Stimulated activated CD4-positive, alpha-beta T cell treated with anti-CD3 and anti-CD28 coated beads, Interleukin-2, amount 100 ng/mL, for 4 hours (primary cell): ENCODE data around the gene KRTAP2-2.

Experiments used
- DNase-seq: peaks from one replicate; pipeline ENCODE4 v3.0.0-alpha.2; 2020; ENCODE audit warnings: low read depth

KRTAP2-2 gene

DNA sequence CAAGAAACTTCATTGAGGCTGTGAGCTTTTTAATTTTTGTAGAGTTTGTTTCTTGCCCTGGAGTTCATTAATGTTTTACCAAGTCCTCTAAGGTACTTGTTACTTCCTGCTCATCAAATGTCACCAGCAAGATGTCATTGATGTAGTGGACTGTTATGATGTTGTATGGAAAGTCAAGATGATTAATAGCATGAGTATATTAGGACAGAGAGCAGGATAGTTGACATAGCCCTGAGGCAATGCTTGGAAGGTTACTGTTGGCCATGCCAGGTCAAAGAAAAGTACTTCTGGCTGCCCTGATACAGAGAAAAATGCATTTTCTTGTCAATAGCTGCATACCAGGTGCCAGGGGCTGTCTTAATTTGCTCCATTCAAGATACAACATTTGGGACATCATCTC, 34.7 kb downstream of the KRTAP2-2 start:
- DNase-seq, result no peak

DNA sequence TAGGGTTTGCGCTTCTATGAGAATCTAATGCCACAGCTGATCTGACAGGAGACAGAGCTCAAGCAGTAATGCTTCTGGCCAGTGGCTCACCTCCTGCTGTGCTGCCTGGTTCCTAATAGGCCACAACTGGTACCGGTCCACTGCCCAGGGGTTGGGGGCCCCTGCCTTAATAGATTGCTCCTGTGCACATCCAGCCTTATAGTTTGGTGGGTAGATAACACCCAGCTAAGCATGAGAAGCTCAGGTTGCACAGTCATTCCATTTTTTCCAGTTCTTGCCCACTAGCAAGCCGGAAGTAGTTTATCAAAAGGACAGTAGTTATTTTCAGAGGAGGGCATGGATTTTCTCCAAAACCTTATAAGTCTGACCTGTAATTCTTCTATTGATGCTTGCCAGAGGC, 35.6 kb downstream of the KRTAP2-2 start:
- no peak for DNase-seq

DNA sequence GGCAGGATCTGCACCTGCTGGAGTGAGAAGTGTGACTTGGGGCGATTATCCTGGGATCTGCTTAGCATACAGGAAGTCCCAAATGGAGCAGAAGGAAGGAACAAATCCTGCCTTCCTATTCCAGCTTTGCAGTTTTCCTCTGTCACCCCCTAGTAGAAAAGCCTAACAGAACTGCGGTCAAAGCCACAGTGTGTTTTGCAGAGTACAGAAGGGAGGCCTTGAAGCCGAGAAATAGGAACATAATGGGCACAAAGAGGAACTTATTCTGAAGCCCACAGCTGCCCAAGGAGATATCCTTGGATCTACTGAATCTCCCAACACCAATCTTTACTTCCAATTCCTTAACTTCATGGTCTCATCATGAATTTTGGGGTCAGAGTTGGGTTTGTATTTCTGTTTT, 36.5 kb downstream of the KRTAP2-2 start:
- no peak for DNase-seq

DNA sequence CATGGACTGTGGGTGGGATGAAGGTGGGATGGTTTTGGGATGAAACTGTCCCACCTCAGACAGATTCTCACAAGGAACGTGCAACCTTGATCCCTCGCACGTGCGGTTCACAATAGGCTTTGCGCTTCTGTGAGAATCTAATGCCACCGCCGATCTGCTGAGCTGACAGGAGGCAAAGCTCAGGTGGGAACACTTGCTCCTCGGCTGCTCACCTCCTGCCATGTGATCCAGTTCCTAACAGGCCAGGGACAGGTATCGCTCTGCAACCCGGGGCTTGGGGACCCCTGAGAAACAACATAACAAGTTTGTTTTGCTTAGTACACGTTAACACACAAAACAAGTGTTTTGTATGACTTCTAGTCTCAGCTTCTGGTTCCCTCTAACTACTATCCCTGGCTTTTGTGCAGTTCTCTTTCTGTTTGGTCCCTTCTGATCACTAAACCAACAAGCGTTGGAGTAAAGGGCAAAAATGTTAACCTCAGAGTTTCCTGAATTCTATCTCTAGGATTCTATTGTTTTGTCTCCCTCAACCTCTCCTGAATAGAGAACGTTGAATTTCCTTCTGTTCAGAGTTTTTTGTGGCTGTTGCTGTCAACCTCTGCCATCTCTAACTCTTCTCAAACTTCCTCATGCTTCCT, 38.3 kb downstream of the KRTAP2-2 start:
- no peak for DNase-seq

DNA sequence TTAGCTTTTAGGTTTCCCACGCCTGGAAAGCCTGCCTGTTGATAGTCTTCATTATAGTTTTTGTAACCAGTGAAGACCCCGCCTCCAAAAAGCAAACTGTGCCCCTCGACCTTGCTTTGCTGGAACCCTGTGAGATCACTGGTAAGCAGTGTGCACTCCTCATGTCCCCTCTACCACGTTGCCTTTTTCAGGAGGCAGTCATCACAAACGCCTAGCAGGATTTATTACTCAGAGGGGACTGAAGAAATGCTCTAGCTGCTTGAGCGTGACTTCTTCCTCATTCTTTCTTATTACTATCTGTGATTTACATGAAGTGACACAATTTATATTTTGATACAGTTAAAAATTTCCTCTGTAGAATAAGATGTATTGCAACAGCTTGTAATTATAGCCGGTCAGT, 39.6 kb downstream of the KRTAP2-2 start:
- DNase-seq, result no peak

DNA sequence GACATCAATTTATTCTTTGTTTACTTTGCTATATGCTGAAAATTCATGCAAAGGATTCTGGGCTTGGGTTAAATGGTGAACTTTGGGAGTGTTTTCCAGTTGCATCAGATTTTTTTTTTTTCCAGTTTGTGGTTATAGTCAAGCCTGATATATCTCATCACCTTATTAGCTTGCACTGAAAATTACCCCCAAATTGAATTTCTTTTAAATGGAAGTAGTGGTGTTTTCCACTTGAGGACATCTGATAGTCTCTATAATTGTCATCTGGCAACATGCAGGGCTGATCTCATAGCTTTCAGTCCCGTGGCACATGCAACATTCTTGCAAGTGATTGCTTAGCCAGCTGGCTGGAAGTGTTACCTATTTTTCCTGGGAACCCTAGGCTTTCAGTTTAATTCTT, 41.4 kb downstream of the KRTAP2-2 start:
- no peak for DNase-seq

DNA sequence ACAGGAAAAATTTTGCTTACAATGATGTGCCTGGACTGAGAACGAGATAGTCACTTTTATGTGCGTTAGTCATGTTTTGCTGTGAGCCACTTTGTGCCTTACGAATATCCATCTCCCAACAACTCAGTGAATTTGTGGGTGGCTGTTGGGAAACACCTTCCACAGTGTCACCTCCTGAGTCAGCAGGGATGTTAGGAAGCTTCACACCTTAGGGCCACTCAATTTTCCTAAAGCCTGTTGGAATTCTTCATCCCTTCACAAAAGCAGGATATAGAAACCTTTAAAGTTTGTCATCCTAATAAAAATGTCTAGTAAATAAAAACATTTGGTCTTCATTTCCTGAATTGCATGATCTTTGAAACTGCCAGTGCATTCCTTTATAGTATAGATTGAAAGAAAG, 41.8 kb downstream of the KRTAP2-2 start:
- DNase-seq, result no peak

DNA sequence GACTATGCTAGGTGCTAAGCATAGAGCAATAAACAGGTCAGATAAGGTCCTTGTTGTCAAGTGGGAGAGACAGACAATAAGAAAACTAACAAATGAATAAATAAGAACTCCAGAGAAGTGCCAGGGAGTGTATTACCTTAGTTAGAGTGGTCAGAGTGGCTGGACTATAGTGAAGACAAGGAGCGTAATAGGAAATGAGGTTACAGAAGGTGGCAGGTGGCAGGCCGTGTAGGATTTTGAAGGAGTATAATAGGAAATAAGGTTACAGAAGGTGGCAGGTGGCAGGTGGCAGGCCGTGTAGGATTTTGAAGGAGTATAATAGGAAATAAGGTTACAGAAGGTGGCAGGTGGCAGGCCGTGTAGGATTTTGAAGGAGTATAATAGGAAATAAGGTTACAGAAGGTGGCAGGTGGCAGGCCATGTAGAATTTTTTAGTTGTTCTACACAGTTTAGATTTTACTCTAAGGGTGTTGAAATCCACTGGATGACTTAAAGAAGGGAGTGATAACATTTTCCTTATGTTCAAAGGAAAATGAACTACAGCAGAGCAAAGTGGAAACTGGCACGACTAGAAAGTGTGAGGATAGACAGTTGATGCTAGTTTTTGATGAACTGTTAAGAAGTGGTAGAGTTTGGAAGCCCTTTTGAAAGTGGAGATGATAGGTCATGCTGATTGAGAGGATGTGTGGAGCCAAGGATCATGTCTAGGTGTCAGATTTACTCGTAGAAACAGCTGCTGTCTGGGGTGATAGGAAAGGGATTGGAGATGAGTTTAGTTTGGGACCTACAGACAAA, 42.5 kb downstream of the KRTAP2-2 start:
- no peak for DNase-seq

DNA sequence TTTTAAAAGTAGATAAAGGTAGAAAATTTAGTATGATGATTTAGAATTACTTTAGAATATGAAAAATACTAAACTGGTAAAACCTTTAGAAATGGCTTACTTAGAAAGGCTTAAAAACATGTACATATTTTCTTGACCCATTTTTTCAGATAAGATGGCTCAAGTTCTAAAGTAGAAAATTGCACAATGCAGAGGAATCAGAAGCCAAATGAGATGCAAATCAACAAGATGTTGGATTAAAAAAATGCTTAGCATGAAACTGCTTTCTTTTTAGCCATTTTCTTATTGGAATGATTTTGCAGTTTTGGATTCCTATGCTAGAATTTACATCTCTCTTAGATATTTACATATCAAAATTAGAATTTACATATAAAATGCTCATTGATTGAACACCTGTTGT, 44.6 kb downstream of the KRTAP2-2 start:
- no peak for DNase-seq

DNA sequence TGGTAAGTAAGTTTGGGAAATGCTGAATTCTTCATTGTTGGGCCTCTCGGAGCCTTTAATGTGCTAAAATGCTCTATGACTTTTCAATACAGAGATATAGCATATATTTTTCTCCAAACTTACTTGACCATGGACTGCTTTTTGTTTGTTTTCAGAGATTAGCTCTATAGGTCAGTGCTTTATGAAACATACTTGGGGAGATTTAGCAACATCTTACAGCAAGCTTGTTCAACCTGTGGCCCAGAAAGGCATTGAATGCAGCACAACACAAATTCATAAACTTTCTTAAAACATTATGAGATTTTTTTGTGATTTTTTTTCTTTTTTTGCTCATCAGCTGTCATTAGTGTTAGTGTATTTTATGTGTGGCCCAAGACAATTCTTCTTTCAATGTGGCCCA, 45.1 kb downstream of the KRTAP2-2 start:
- no peak for DNase-seq

DNA sequence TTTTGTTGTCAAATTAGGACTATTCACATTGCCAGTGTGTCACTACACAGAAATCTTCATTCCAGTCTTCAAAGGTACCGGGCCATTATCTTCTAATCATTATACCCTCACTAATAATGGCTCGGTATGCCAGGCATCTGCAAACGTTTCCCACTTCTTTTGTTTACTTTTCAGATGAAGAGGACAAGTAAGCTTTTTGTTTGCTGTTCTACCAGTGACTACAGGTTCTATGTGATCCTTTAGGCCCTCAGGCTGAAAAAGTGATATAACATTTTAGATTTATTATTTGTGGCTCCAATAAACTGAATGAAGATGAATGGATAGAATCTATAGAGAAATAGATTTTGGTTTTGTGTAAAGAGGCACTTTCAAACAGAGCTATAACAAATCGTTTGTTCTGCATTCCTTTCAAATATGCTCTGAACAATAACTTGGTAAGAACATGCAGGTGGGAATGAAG, 45.7 kb downstream of the KRTAP2-2 start:
- no peak for DNase-seq

DNA sequence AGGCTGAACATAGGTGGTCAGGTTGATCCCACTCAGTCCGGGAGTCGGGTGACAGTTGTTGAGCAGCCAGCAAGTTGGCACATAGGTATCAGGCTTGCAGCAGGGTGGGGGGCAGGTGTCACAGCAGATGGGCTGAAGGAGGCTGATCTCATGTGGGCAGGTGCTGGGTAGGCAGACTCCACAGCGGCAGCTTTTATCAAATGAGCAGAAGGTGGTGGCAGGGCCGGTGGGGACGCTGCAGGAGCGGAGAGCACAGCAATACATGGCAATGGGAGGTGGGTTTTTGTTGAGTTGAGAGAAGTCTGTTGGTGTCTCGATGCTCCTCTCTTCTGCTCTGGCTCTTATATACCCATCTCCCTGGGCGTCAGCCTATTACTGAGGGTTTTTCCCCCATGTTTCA, 46.2 kb downstream of the KRTAP2-2 start, which contains the start of gene KRTAP3-1:
Gene KRTAP3-1 (minus strand): TSS at position 318 of the 400 bp plus-strand sequence. CDS start 54 bp downstream, at position 264.
- DNase-seq, result no peak
